Astrocyte of the cerebellum (primary cell): ENCODE results near the gene DCLRE1C.

Experiments
- DNase-seq: peaks from one replicate; pipeline ENCODE4 v3.0.0-alpha.2; 2011; ENCODE audit warnings: low read depth
- H3K4me3 ChIP-seq: 2 replicates; pipeline ENCODE4 v1.5.1; 2011; ENCODE audit warnings: mild to moderate bottlenecking, low read depth, low read length, moderate library complexity
- CTCF ChIP-seq: IDR thresholded peaks from 2 replicates; pipeline ENCODE4 v1.5.1; 2012; ENCODE audit warnings: low read length, low read depth, moderate library complexity, mild to moderate bottlenecking; ENCODE audit errors: missing control alignments
- in situ Hi-C: cut with HindIII; loops from 2 replicates; pipeline ENCODE4 v1.10.0; 2017; ENCODE audit warnings: low sequenced_read_pairs

The DCLRE1C gene

GRCh38 chr10:14936584-14936983, 17.3 kb downstream of the DCLRE1C start:
- no peak overlapping the region for H3K4me3 ChIP-seq

DNA sequence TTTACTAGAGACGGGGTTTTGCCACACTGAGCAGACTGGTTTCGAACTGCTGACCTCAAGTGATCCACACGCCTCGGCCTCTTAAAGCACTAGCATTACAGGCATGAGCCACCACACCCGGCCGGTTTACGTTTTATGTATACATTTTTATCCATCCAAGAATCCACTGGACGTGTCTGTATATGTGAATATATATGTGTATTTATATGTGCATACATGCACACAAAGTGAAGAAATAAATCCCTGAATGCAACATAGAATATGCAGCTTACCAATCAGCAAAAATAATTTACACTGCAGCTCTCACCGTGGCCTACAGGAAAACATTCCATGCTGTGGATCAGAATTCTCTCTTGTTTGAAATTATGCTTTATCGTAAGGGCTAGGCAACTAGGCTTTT, 23.3 kb downstream of the DCLRE1C start:
- H3K4me3 ChIP-seq = no peak overlapping the region
- TF ChIP-seq CTCF = no peak
- in situ Hi-C loops = no loop called here
- DNase-seq = no peak

More at GRCh38 chr10:14936584-14936983, 17.3 kb downstream of the DCLRE1C start:
- in situ Hi-C loops = no loop called here
- TF ChIP-seq CTCF = no peak
- DNase-seq = no peak

GRCh38 chr10:14926722-14927416, 27.0 kb downstream of the DCLRE1C start:
- H3K4me3 ChIP-seq = no peak overlapping the region

DNA sequence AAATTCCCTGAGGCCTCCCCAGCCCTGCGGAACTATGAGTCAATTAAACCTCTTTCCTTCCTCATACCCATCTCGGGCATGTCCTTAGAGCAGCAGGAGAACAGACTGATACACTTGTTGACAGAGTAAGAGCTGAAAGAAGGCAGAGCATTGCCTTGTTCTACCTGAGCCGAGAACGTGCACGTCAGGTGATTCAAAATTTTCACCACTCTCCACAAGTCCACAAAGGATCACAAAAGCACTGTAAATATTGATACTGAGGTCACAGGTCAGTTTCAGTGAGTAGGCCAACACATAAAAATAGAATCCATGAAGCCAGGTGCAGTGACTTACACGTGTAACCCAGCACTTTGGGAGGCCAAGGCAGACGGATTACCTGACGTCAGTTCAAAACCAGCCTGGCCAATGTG, 27.8 kb downstream of the DCLRE1C start:
- no peak for TF ChIP-seq CTCF
- no peak overlapping the region for H3K4me3 ChIP-seq
- no peak for DNase-seq
- in situ Hi-C loops = no loop called here

More at GRCh38 chr10:14926722-14927416, 27.0 kb downstream of the DCLRE1C start:
- TF ChIP-seq CTCF = no peak
- DNase-seq = no peak
- in situ Hi-C loops = no loop called here

DNA sequence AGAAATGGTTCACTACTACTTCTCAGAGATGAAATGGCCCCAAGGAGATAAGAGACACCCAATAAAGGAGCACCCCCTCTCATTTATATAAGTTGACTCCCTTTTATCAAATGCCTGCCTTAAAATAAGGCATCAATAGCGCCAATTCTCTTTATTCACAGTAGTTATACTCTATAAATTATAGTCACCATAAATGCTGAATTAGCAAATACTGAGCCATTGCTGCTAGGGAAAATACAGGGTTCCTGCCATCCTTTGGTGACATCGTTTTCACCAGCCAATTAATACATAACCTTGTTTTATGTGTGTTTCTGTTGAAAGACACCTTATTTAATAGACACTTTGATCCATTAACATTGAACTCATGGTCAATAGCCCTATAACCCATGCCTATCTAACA, 28.6 kb downstream of the DCLRE1C start:
- no peak overlapping the region for H3K4me3 ChIP-seq
- in situ Hi-C loops = no loop called here
- no peak for DNase-seq
- no peak for TF ChIP-seq CTCF

DNA sequence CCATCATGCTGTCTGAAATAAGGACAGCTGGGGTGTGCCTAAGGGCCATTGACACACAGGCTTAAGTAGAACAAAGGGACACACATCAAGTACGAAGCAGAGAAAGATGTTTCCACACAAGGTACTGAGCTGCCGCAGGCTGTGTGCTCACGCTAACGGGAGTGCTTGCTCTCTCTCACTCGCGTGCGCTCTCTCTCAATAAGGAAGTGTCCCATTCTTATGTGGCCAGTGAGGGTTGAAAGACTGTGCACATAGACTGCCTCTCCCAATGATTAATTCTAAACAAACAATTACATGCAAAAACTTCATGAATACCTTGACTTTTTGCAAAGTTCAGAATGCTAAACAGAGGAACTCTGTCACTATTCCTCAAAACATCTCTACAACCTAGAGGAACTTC, 29.9 kb downstream of the DCLRE1C start:
- TF ChIP-seq CTCF = no peak
- no peak overlapping the region for H3K4me3 ChIP-seq
- no peak for DNase-seq
- in situ Hi-C loops = no loop called here
